ENCODE results near the gene DOHH. TPM values are rescaled to one million over a fixed set of nuclear protein-coding genes. Genes with fewer than 3 reads are reported as not detected.
A peak's percentile ranks its signal among the peaks of the same experiment; 100 is the strongest.

The DOHH gene
- total and polyA plus RNA-seq, 9 of the 15 experiments (the other 6 are each of a cell fraction or from before 2014, with no cell fraction given), result 0.14 to 47.2 (median 5.1) TPM

GRCh38 chr19:3518659-3519058 lies 18.2 kb upstream of the DOHH start:
- in situ Hi-C loops (cut with MboI), result no loop called here
- Histone ChIP-seq H3K9me1 (ENCODE audit: control insufficient read depth, insufficient read depth, low read length) (peaks cover 4% of the 10 kb centered on the region), H3K9ac (ENCODE audit: insufficient read depth in 1 of 2, low read depth in 2 of 2, low read length in 2 of 2) (peak overlapping the region in 1 of 2 experiments; percentile 12; a peak in 1 of 4 replicates), H3K9me3 (replicated peaks; ENCODE audit: control insufficient read depth, insufficient read depth, low read depth, low read length) (no peaks in the 10 kb centered on the region), H4K20me1 (replicated peaks; ENCODE audit: control insufficient read depth, insufficient read depth, low read length) (peaks cover 28% of the 10 kb centered on the region), H3K4me2 (ENCODE audit: insufficient read depth, low read length) (no peak overlapping the region), H3K79me2 (ENCODE audit: control insufficient read depth, insufficient read depth, low read length) (peaks cover 77% of the 10 kb centered on the region), H2AFZ (ENCODE audit: low read depth, low read length) (no peak overlapping the region), H3K36me3 (ENCODE audit: control insufficient read depth, insufficient read depth, low read length) (peaks cover 28% of the 10 kb centered on the region; the same call in 1 of the 3 replicates), H3K27me3 (ENCODE audit: control insufficient read depth in 2 of 2, insufficient read depth in 2 of 2, low read length in 2 of 2) (no peaks in the 10 kb centered on the region), H3K27ac (ENCODE audit: extremely low read depth, low read depth, low read length) (no peak overlapping the region), H3K4me3 (no peak overlapping the region), H3K4me1 (replicated peaks in 1 of 2; ENCODE audit: control insufficient read depth in 2 of 2, insufficient read depth in 2 of 2, low read length in 2 of 2) (peaks cover 19 to 76% of the 10 kb centered on the region in 2 experiments)
- 89% methylated on average over 2 of the region's 2 CpGs for WGBS (ENCODE audit: insufficient coverage, low coverage, missing lambda C conversion rate)
- ATAC-seq (no peak), FAIRE-seq (no peak), DNase-seq (ENCODE audit: extremely low read depth in 1 of 4, low spot score in 3 of 4) (no peak)
- no TSS peak for BruUV-seq (replicated peaks)
- ChIA-PET CTCF (ENCODE audit: low intra/inter-chr PET ratio) (no interaction called here), POLR2A (interaction anchor here (0.6 to 0.9 kb wide), 2 partner anchors 59 to 622 kb away, joined by 3 to 4 read pairs; no protein-coding TSS in a partner anchor)
- TF ChIP-seq NCOA1 (IDR thresholded peaks at IDR 0.05; ENCODE audit: low read depth) (no peak), PHF20 (IDR thresholded peaks at IDR 0.05; ENCODE audit: partially characterized antibody) (no peak), SETDB1 (IDR thresholded peaks at IDR 0.05; ENCODE audit: low read length) (no peak), ZNF644 (tag; IDR thresholded peaks at IDR 0.05; ENCODE audit: low read depth) (no peak), NFYB (IDR thresholded peaks at IDR 0.05; ENCODE audit: extremely low read depth, insufficient read length) (no peak), MAFF (IDR thresholded peaks at IDR 0.05; ENCODE audit: low read length) (no peak), FOXK2 (conservative IDR thresholded peaks at IDR 0.05 in 1 of 2, IDR thresholded peaks at IDR 0.05 in 1 of 2; ENCODE audit: low read depth in 2 of 2) (no peak), ZBTB7A (IDR thresholded peaks at IDR 0.05; ENCODE audit: borderline replicate concordance, control insufficient read depth, low read depth, low read length) (no peak), TEAD4 (IDR thresholded peaks at IDR 0.05; ENCODE audit: low read length) (no peak), TEAD4 (CRISPR knock-in tag; IDR thresholded peaks at IDR 0.05; ENCODE audit: borderline replicate concordance) (no peak), GATA2 (CRISPR knock-in tag; IDR thresholded peaks at IDR 0.05) (no peak)
- TF ChIP-seq, protein P1, sequence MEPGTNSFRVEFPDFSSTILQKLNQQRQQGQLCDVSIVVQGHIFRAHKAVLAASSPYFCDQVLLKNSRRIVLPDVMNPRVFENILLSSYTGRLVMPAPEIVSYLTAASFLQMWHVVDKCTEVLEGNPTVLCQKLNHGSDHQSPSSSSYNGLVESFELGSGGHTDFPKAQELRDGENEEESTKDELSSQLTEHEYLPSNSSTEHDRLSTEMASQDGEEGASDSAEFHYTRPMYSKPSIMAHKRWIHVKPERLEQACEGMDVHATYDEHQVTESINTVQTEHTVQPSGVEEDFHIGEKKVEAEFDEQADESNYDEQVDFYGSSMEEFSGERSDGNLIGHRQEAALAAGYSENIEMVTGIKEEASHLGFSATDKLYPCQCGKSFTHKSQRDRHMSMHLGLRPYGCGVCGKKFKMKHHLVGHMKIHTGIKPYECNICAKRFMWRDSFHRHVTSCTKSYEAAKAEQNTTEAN (CRISPR knock-in tag; IDR thresholded peaks at IDR 0.05), result no peak
- intact Hi-C loops (cut with micrococcal nuclease), result no loop called here
